Type B pancreatic cell (in vitro differentiated cells): ENCODE measurements around the gene CYP46A1. TPM values are rescaled to one million over a fixed set of nuclear protein-coding genes. Genes with fewer than 3 reads are reported as not detected.
"Not testable (repeated sequence)": the region's sequence is repeated elsewhere in the genome, so short reads cannot be mapped to it uniquely, and the experiment has no call there.

Experiments used
- DNase-seq: peaks from one replicate; pipeline ENCODE4 v3.0.0; 2021; ENCODE audit warnings: mixed read lengths; ENCODE audit not compliant: unreplicated experiment; ENCODE audit errors: extremely low spot score
- H3K27ac Mint-ChIP-seq: 2 replicates; pipeline ENCODE4 v1.8.0; 2021; ENCODE audit warnings: mild to moderate bottlenecking, mixed read lengths
- H3K27me3 Mint-ChIP-seq: 2 replicates; pipeline ENCODE4 v1.8.0; 2021; ENCODE audit warnings: mixed read lengths
- H3K36me3 Mint-ChIP-seq: 2 replicates; pipeline ENCODE4 v1.8.0; 2021; ENCODE audit warnings: mixed read lengths
- H3K4me1 Mint-ChIP-seq: one replicate; pipeline ENCODE4 v1.8.0; 2021; ENCODE audit warnings: mixed read lengths; ENCODE audit not compliant: unreplicated experiment
- H3K4me3 Mint-ChIP-seq: 2 replicates; pipeline ENCODE4 v1.8.0; 2021; ENCODE audit warnings: mild to moderate bottlenecking, mixed read lengths
- H3K9me3 Mint-ChIP-seq: 2 replicates; pipeline ENCODE4 v1.8.0; 2021; ENCODE audit warnings: mixed read lengths
- CTCF ChIP-seq: fragments of 200-600 bp; sonication (generic); conservative IDR thresholded peaks from 2 replicates; pipeline ENCODE4 v1.5.0; 2021; ENCODE audit warnings: antibody characterized with exemption, mild to moderate bottlenecking
- total RNA-seq: library from RNA; stranded (reverse); gene quantifications from 2 replicates; pipeline ENCODE4 v1.2.1, GENCODE V29; 2021; ENCODE audit warnings: low replicate concordance

CYP46A1 gene
- total RNA-seq, 1 donor from 2014 or later, result 4.7 TPM

- DNase-seq, result no peak
- Mint-ChIP-seq H3K27me3 (peaks cover 54% of the 10 kb centered on the region), H3K27ac (no peak overlapping the region), H3K36me3 (no peaks in the 10 kb centered on the region), H3K4me3 (no peak overlapping the region), H3K9me3 (no peaks in the 10 kb centered on the region), H3K4me1 (peaks cover 21% of the 10 kb centered on the region)
- TF ChIP-seq CTCF, result no peak
Observed at GRCh38 chr14:99659333-99659741, 24.8 kb upstream of the CYP46A1 start.

DNA sequence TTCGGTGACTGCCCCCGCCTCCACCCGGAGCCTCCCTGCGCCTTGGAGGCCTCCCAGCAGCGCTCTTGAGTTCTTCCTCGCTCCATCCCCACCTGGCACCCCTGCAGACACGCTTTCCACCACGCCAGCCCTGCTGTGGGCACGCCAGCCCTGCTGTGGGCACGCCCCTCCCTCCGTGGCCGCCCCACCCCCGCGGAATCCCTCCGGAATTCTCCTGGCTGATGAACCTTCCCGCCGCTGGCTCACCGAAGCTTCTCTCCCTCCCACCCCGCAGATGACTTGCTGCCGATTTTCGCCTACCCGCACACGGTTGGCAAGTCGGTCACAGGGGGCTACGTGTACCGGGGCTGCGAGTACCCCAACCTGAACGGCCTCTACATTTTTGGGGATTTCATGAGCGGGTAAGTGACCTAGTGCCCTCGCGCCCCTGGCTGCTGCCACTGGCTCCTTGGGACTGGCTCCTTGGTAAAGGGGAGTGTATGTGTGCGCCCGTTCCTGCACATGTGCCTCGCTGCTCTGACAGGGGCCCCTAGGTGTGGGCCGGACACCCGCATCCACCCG, 24.0 kb upstream of the CYP46A1 start:
- Mint-ChIP-seq H3K27ac (no peak overlapping the region), H3K4me3 (no peak overlapping the region), H3K27me3 (peaks cover 49% of the 10 kb centered on the region), H3K9me3 (no peaks in the 10 kb centered on the region), H3K36me3 (no peaks in the 10 kb centered on the region), H3K4me1 (peaks cover 26% of the 10 kb centered on the region)
- TF ChIP-seq CTCF, result no peak
- no peak for DNase-seq

DNA sequence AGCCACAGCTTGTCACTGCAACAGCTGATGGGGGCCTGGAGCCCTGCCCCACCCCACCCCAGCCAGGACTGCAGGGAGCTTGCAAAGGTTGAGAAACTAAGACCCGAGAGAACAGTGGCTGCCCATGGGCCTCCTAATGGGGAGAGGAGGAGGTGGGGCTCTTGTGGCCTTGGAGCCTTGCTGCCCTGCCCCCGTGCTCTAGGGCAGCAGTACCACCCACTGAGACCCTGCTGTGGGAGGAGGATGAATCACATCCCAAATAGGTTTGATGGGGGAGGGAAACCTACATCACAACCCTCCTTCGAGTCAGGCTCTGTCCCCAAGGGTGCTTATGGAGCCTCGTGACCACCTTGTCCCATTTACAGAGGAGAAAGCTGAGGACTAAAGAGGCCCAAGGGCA, 23.3 kb upstream of the CYP46A1 start:
- Mint-ChIP-seq H3K4me3 (no peak overlapping the region), H3K36me3 (no peaks in the 10 kb centered on the region), H3K9me3 (no peaks in the 10 kb centered on the region), H3K27ac (no peak overlapping the region), H3K4me1 (peaks cover 26% of the 10 kb centered on the region), H3K27me3 (peaks cover 49% of the 10 kb centered on the region)
- TF ChIP-seq CTCF, result no peak
- no peak for DNase-seq

DNA sequence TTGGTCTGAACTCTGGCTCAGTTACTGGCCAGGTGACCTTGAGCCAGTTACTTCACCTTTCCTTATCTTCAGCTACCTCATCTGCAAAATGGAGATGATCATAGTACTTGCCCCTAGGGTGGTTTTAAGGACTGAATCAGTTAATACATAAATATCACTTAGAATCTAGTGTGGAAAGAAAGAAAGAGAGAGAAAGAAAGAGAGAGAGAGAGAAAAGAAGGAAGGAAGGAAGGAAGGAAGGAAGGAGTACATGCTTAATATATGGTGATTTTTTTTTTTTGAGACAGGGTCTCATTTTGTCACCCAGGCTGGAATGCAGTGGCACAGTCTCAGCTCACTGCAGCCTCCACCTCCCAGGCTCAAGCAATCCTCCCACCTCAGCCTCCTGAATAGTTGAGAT, 22.9 kb upstream of the CYP46A1 start:
- H3K4me3 Mint-ChIP-seq, H3K9me3 Mint-ChIP-seq, DNase-seq, H3K27ac Mint-ChIP-seq, H3K36me3 Mint-ChIP-seq: not testable (repeated sequence)
- Mint-ChIP-seq H3K4me1 (peaks cover 30% of the 10 kb centered on the region), H3K27me3 (peaks cover 45% of the 10 kb centered on the region)

DNA sequence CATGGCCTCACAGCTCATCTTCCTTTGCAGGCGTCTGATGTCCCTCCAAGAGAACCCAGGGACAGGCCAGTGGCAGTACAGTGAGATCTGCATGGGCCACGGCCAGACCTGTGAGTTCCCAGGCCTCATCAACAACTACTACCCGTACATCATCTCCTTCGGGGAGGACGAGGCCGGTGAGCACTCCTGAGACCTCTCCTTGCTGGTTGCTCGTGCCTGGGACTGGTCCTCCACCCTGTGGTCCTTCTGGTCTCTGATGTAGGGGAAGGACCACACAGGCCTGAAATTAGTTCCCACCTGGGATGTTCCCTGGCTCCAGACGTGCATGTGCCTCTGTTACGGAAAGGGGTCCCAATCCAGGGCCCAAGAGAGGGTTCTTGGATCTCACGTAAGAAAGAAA, 21.3 kb upstream of the CYP46A1 start:
- Mint-ChIP-seq H3K27me3 (peaks cover 39% of the 10 kb centered on the region), H3K4me3 (no peak overlapping the region)

More for the DNA sequence above, 21.3 kb upstream of the CYP46A1 start:
- no peak for DNase-seq
- H3K4me1 Mint-ChIP-seq, result peaks cover 35% of the 10 kb centered on the region
- H3K36me3 Mint-ChIP-seq, result no peaks in the 10 kb centered on the region
- H3K27ac Mint-ChIP-seq, result peak overlapping the region; percentile 51
- H3K9me3 Mint-ChIP-seq, result no peaks in the 10 kb centered on the region
- TF ChIP-seq CTCF, result no peak
